Measurements from ENCODE around the gene HOMER1.

DNA sequence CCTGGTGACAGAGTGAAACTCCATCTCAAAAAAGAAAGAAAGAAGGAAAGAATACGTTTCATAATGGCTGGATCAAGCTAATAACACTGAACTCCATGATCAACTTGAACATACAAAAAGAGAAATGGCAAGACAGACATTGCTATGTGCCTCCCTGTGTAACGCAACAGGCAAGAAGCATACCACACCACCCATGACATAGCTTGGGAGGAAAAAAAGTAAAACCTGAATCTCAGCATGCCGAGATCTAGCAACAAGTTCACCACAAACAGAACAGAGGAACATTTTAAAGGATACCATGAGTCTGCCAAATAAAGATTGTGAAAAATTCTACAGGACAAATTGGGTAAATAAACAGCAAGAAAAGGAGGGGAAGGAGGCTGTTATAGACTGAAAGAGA lies 26.7 kb downstream of the HOMER1 start:
- TF ChIP-seq, protein P1, sequence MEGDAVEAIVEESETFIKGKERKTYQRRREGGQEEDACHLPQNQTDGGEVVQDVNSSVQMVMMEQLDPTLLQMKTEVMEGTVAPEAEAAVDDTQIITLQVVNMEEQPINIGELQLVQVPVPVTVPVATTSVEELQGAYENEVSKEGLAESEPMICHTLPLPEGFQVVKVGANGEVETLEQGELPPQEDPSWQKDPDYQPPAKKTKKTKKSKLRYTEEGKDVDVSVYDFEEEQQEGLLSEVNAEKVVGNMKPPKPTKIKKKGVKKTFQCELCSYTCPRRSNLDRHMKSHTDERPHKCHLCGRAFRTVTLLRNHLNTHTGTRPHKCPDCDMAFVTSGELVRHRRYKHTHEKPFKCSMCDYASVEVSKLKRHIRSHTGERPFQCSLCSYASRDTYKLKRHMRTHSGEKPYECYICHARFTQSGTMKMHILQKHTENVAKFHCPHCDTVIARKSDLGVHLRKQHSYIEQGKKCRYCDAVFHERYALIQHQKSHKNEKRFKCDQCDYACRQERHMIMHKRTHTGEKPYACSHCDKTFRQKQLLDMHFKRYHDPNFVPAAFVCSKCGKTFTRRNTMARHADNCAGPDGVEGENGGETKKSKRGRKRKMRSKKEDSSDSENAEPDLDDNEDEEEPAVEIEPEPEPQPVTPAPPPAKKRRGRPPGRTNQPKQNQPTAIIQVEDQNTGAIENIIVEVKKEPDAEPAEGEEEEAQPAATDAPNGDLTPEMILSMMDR (conservative IDR thresholded peaks at IDR 0.05) = no peak
- TF ChIP-seq ZFX (IDR thresholded peaks at IDR 0.05) = no peak

Measured in C4-2B (cell line).